Panc1 (cell line): ENCODE results near the gene CD44. TPM values are rescaled to one million over a fixed set of nuclear protein-coding genes. Genes with fewer than 3 reads are reported as not detected.

Experiments used
- ATAC-seq: fragments of 200-7000 bp; cut with Tn5 transposase; 2 replicates; pipeline ENCODE4 v1.9.1; 2020; ENCODE audit warnings: mild to moderate bottlenecking, moderate library complexity
- BruUV-seq: library from RNA; stranded (reverse); fragments of 400-500 nt; replicated peaks from 2 replicates; lab custom pipeline; 2021; lab: Mats Ljungman, UMichigan
- CTCF ChIA-PET: fragments of 300-600 bp; sonication (Branson Sonifier 250); formaldehyde crosslinking; loops from one replicate; lab custom pipeline; 2022; ENCODE audit warnings: antibody characterized with exemption; lab: Charles Lee
- POLR2A ChIA-PET: fragments of 300-600 bp; sonication (Branson Sonifier 250); formaldehyde crosslinking; loops from one replicate; lab custom pipeline; 2022; ENCODE audit warnings: antibody characterized with exemption; lab: Charles Lee
- DNase-seq: peaks from one replicate; pipeline ENCODE4 v3.0.0-alpha.2; 2010; ENCODE audit warnings: low read depth, low spot score
- H3K27ac ChIP-seq: 2 replicates; pipeline ENCODE4 v1.5.1; 2011; ENCODE audit warnings: mild to moderate bottlenecking, low read length, inconsistent platforms
- H3K27me3 ChIP-seq: fragments of 200-500 bp; sonication (Bioruptor generic); 2 replicates; pipeline ENCODE4 v1.6.0; 2014; ENCODE audit warnings: low read length, inconsistent platforms; ENCODE audit not compliant: control insufficient read depth, insufficient read depth
- H3K36me3 ChIP-seq: fragments of 200-500 bp; sonication (Bioruptor generic); 2 replicates; pipeline ENCODE4 v1.5.1; 2014; ENCODE audit warnings: inconsistent platforms, mild to moderate bottlenecking, low read length, moderate library complexity; ENCODE audit not compliant: control insufficient read depth, insufficient read depth
- H3K4me1 ChIP-seq: 2 replicates; pipeline ENCODE4 v1.5.1; 2011; ENCODE audit warnings: inconsistent platforms, mild to moderate bottlenecking, low read length, moderate library complexity; ENCODE audit not compliant: control insufficient read depth, insufficient read depth
- H3K4me3 ChIP-seq, 2 experiments: 2 replicates each; pipeline ENCODE4 v1.5.1; 2011 to 2012; ENCODE audit warnings: low read depth in 2 of 2, low read length in 2 of 2, mild to moderate bottlenecking in 2 of 2, inconsistent platforms in 1 of 2, moderate library complexity in 1 of 2
- H3K9me3 ChIP-seq: fragments of 200-500 bp; sonication (Bioruptor generic); 2 replicates; pipeline ENCODE4 v1.5.1; 2014; ENCODE audit warnings: low read depth, mild to moderate bottlenecking, inconsistent platforms, low read length, moderate library complexity; ENCODE audit not compliant: control insufficient read depth, insufficient read depth
- POLR2AphosphoS5 ChIP-seq: IDR thresholded peaks from 2 replicates; pipeline ENCODE4 v1.6.1; 2012; ENCODE audit warnings: mild to moderate bottlenecking, low read depth, low read length, moderate library complexity
- SIN3A ChIP-seq: IDR thresholded peaks from 2 replicates; pipeline ENCODE4 v1.6.1; 2012; ENCODE audit warnings: low read depth, mild to moderate bottlenecking, low read length, moderate library complexity, borderline replicate concordance; ENCODE audit not compliant: insufficient read depth
- TCF7L2 ChIP-seq: IDR thresholded peaks from 2 replicates; pipeline ENCODE4 v1.6.1; 2011; ENCODE audit warnings: mild to moderate bottlenecking, low read depth, low read length, inconsistent platforms
- in situ Hi-C: cut with HindIII; loops from 2 replicates; pipeline ENCODE4 v1.10.0; 2016; ENCODE audit warnings: low sequenced_read_pairs, low pct_unique_long_range_greater_than_20kb
- intact Hi-C: fragments of 100-400 bp; cut with micrococcal nuclease; formaldehyde crosslinking; loops from one replicate; pipeline ENCODE4 v1.10.0; 2022; ENCODE audit not compliant: unreplicated experiment
- total RNA-seq: library from RNA; stranded (reverse); gene quantifications from one replicate; pipeline ENCODE4 v1.2.1, GENCODE V29; 2021; ENCODE audit not compliant: unreplicated experiment
- TF ChIP-seq, protein P1 (sequence below): fragments of 450-650 bp; IDR thresholded peaks from 2 replicates; pipeline ENCODE4 v1.5.1; 2017; ENCODE audit warnings: mild to moderate bottlenecking
- TF ChIP-seq, protein P2 (sequence below), 2 experiments: IDR thresholded peaks; 2 replicates each; pipeline ENCODE4 v1.6.1; 2011 to 2012; ENCODE audit warnings: low read depth in 2 of 2, control low read depth in 1 of 2, low read length in 1 of 2, mild to moderate bottlenecking in 1 of 2, moderate library complexity in 1 of 2; ENCODE audit not compliant: insufficient read depth in 1 of 2

The CD44 gene
- total RNA-seq, 1 experiment from 2014 or later, result 1,819 TPM

DNA sequence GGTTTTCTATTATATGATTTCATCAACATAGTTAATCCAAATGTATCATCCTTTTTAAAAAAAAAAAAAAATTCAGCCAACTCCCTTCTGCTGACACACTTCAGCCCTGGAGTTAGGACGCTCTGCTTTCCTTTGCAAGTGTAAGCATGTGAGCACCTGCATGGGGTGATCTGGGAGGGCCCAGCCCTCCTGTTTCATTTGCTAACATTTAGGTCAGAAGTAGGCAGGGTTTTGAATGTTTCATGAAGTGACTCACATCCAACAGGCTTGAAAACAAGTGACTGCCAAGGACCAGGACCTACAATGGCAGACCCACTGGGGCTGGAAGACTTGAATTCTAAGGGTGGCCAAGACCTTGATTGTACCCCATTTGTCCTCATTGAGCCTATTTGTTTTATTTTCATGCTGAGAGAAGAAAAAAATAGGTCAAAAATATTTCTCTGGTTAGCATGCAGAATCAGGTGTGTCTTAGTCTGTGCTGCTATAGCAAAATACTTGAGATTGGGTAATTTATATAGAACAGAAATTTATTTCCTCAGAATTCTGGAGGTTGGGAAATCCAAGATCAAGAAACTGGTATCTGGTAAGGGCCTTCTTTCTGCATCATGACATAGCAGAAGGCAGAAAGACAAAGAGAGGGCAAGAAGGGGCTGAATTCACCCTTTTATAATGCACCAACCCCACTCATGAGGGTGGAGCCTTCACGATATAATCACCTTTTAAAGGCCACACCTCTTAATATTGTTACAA lies 137.6 kb downstream of the CD44 start:
- ChIA-PET POLR2A (interaction anchor here (0.6 kb wide), 1 partner anchor 10 kb away, joined by 4 read pairs; no protein-coding TSS in a partner anchor), CTCF (no interaction called here)
- peaks cover 12% of the 10 kb centered on the region for H3K4me1 ChIP-seq
- TF ChIP-seq, protein P1, sequence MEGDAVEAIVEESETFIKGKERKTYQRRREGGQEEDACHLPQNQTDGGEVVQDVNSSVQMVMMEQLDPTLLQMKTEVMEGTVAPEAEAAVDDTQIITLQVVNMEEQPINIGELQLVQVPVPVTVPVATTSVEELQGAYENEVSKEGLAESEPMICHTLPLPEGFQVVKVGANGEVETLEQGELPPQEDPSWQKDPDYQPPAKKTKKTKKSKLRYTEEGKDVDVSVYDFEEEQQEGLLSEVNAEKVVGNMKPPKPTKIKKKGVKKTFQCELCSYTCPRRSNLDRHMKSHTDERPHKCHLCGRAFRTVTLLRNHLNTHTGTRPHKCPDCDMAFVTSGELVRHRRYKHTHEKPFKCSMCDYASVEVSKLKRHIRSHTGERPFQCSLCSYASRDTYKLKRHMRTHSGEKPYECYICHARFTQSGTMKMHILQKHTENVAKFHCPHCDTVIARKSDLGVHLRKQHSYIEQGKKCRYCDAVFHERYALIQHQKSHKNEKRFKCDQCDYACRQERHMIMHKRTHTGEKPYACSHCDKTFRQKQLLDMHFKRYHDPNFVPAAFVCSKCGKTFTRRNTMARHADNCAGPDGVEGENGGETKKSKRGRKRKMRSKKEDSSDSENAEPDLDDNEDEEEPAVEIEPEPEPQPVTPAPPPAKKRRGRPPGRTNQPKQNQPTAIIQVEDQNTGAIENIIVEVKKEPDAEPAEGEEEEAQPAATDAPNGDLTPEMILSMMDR, result no peak
- TF ChIP-seq, protein P2, sequence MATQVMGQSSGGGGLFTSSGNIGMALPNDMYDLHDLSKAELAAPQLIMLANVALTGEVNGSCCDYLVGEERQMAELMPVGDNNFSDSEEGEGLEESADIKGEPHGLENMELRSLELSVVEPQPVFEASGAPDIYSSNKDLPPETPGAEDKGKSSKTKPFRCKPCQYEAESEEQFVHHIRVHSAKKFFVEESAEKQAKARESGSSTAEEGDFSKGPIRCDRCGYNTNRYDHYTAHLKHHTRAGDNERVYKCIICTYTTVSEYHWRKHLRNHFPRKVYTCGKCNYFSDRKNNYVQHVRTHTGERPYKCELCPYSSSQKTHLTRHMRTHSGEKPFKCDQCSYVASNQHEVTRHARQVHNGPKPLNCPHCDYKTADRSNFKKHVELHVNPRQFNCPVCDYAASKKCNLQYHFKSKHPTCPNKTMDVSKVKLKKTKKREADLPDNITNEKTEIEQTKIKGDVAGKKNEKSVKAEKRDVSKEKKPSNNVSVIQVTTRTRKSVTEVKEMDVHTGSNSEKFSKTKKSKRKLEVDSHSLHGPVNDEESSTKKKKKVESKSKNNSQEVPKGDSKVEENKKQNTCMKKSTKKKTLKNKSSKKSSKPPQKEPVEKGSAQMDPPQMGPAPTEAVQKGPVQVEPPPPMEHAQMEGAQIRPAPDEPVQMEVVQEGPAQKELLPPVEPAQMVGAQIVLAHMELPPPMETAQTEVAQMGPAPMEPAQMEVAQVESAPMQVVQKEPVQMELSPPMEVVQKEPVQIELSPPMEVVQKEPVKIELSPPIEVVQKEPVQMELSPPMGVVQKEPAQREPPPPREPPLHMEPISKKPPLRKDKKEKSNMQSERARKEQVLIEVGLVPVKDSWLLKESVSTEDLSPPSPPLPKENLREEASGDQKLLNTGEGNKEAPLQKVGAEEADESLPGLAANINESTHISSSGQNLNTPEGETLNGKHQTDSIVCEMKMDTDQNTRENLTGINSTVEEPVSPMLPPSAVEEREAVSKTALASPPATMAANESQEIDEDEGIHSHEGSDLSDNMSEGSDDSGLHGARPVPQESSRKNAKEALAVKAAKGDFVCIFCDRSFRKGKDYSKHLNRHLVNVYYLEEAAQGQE (IDR thresholded peaks at IDR 0.05; ENCODE audit: insufficient read depth in 1 of 2, low read depth in 2 of 2, low read length in 1 of 2), result no peak
- in situ Hi-C loops, result no loop called here
- H3K27ac ChIP-seq, result no peak overlapping the region
- no peaks in the 10 kb centered on the region for H3K9me3 ChIP-seq
- no peak for DNase-seq
- no peak overlapping the region for H3K4me3 ChIP-seq
- no TSS peak for BruUV-seq
- no peaks in the 10 kb centered on the region for H3K27me3 ChIP-seq
- no peaks in the 10 kb centered on the region for H3K36me3 ChIP-seq
- ATAC-seq, result no peak
- intact Hi-C loops, result no loop called here

DNA sequence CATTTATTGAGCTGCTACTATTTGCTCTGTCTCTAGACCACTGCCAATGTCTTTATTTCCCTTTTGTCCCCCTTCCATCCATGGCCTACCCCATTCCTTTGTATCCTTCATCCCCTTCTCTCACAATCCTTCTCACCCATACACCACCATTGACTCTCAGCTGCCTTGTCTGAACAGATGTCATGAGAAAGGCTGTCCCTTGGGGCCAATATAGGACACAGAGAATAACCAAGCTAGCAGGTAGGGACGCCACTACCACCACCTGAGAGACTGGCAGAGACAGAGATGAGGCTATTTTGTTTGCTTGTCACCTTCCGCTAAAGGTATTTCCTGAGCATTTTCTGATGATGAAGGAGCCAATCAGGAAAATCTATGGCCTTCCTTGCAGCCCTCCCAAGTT lies 138.9 kb downstream of the CD44 start:
- in situ Hi-C loops (no loop called here), intact Hi-C loops (no loop called here)
- Histone ChIP-seq H3K4me3 (no peak overlapping the region), H3K4me1 (peaks cover 12% of the 10 kb centered on the region), H3K36me3 (no peaks in the 10 kb centered on the region), H3K27ac (no peak overlapping the region), H3K9me3 (no peaks in the 10 kb centered on the region), H3K27me3 (no peaks in the 10 kb centered on the region)
- ChIA-PET POLR2A (no interaction called here), CTCF (no interaction called here)
- ATAC-seq, result no peak
- no peak for DNase-seq
- no TSS peak for BruUV-seq
- TF ChIP-seq POLR2AphosphoS5, result no peak
- TF ChIP-seq SIN3A, result no peak
- no peak for TF ChIP-seq TCF7L2
- TF ChIP-seq, protein P2 (IDR thresholded peaks at IDR 0.05; ENCODE audit: insufficient read depth in 1 of 2, low read depth in 2 of 2, low read length in 1 of 2), result no peak
- TF ChIP-seq, protein P1, result no peak
